Ishikawa (cell line): Measurements from ENCODE around the gene PAPPA.

ENCODE experiments used
- CEBPB ChIP-seq: IDR thresholded peaks from 2 replicates; pipeline ENCODE4 v1.6.1; 2012
- CREB1 ChIP-seq: IDR thresholded peaks from 2 replicates; pipeline ENCODE4 v1.6.1; 2012; ENCODE audit warnings: low read depth
- EGR1 ChIP-seq: IDR thresholded peaks from 2 replicates; pipeline ENCODE4 v1.6.1; 2012
- EP300 ChIP-seq: IDR thresholded peaks from 2 replicates; pipeline ENCODE4 v1.6.1; 2012; ENCODE audit warnings: borderline replicate concordance
- FOXM1 ChIP-seq: IDR thresholded peaks from 2 replicates; pipeline ENCODE4 v1.6.1; 2012; ENCODE audit warnings: low read depth, borderline replicate concordance
- MAX ChIP-seq: IDR thresholded peaks from 2 replicates; pipeline ENCODE4 v1.6.1; 2012
- NFIC ChIP-seq: IDR thresholded peaks from 2 replicates; pipeline ENCODE4 v1.6.1; 2012
- RAD21 ChIP-seq: IDR thresholded peaks from 2 replicates; pipeline ENCODE4 v1.6.1; 2012; ENCODE audit warnings: low read depth
- REST ChIP-seq: IDR thresholded peaks from 2 replicates; pipeline ENCODE4 v1.6.1; 2012; ENCODE audit warnings: low read depth, mild to moderate bottlenecking
- TAF1 ChIP-seq: IDR thresholded peaks from 2 replicates; pipeline ENCODE4 v1.6.1; 2012; ENCODE audit warnings: low read depth, mild to moderate bottlenecking
- TCF12 ChIP-seq: IDR thresholded peaks from 2 replicates; pipeline ENCODE4 v1.6.1; 2012; ENCODE audit warnings: low read depth
- TEAD4 ChIP-seq: IDR thresholded peaks from 2 replicates; pipeline ENCODE4 v1.6.1; 2012
- YY1 ChIP-seq: IDR thresholded peaks from 2 replicates; pipeline ENCODE4 v1.6.1; 2012; ENCODE audit warnings: low read depth
- ZBTB7A ChIP-seq: IDR thresholded peaks from 2 replicates; pipeline ENCODE4 v1.6.1; 2012; ENCODE audit warnings: low read depth
- TF ChIP-seq, protein P1 (sequence below): IDR thresholded peaks from 2 replicates; pipeline ENCODE4 v1.6.1; 2012

PAPPA gene

GRCh38 chr9:116436121-116436520, 282.5 kb downstream of the PAPPA start:
- no peak for TF ChIP-seq CREB1

DNA sequence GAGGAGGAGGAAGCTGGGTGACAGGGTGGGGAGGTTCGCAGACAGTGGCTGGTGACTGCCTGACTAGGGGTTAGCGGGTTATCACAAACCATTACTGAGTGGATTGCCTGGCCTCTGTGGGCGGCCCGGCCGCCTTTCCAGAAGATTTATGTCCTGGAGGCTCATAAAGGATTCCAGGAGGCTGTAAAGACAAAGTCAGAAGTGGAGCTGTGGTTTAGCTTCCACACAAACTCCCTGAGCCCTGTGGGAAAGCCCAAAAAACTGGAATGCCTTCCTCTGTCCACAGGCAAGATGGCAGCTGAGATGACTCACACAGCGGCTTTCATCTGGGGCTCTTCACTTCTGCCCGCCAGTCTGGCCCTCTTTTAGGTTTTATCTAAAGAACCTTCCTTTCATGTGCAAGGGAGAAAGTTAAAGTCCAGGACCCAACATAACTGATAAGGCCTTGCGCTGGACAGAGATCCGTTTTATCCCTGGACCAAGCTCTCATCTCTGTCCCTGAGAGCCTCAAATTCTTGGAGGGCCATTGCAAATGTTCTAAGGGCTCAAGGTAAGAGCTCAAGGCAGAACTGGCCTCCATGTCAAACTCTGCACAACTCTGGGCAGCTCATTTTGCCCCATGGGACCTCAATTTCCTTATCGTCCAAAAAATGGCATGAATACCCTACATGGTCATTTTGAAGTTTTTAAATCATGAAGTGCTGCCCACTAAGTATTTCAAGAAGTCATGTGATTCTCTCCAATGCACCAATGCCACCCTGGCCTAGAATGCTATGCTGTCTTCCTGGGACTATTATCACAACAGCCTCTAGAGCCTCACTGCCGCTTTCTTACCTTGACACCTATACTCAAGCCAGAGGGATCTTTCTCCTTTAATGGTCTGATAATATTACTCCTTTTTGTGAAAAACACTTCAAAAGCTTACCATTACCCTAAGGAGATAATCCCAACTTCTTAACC, 284.1 kb downstream of the PAPPA start:
- TF ChIP-seq REST = no peak
- TF ChIP-seq FOXM1 = no peak
- TF ChIP-seq RAD21 = no peak
- TF ChIP-seq YY1 = no peak
- TF ChIP-seq, protein P1, sequence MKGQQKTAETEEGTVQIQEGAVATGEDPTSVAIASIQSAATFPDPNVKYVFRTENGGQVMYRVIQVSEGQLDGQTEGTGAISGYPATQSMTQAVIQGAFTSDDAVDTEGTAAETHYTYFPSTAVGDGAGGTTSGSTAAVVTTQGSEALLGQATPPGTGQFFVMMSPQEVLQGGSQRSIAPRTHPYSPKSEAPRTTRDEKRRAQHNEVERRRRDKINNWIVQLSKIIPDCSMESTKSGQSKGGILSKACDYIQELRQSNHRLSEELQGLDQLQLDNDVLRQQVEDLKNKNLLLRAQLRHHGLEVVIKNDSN = no peak
- no peak for TF ChIP-seq EGR1
- no peak for TF ChIP-seq TAF1
- no peak for TF ChIP-seq ZBTB7A
- no peak for TF ChIP-seq CEBPB

DNA sequence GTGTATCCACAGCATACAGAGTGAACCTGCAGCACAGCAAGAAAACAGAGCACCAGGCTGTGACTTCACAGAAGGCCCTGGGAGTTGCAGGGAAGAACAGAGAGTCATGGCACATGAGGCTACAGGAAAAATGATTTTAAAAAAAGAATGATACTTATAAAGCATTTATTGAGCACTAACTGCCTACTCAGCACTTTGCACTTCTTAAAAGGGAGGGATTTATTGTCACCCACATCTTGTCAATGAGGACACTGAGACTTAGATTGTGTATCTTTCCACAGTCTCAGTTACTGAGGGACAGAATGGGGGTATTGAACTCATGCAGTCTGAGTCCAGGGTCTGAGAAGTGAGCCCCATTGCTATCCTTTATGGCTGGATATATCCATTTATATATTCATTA, 288.9 kb downstream of the PAPPA start:
- TF ChIP-seq REST (no peak), CREB1 (no peak), TEAD4 (no peak), CEBPB (no peak), NFIC (no peak), EP300 (no peak), MAX (no peak), TAF1 (no peak), YY1 (no peak), ZBTB7A (no peak), TCF12 (no peak)
- TF ChIP-seq, protein P1 = no peak

- no peak for TF ChIP-seq RAD21
- TF ChIP-seq FOXM1 = no peak
- TF ChIP-seq REST = no peak
- no peak for TF ChIP-seq EGR1
- TF ChIP-seq TCF12 = no peak
- TF ChIP-seq CEBPB = no peak
- TF ChIP-seq, protein P1 = no peak
- TF ChIP-seq CREB1 = no peak
- TF ChIP-seq YY1 = no peak
- no peak for TF ChIP-seq ZBTB7A
- TF ChIP-seq EP300 = no peak
These were observed 294.3 kb downstream of the PAPPA start for GRCh38 chr9:116447934-116448333.

- no peak for TF ChIP-seq TCF12
- no peak for TF ChIP-seq TAF1
- TF ChIP-seq TEAD4 = no peak
- no peak for TF ChIP-seq EGR1
- TF ChIP-seq YY1 = no peak
- TF ChIP-seq EP300 = no peak
- no peak for TF ChIP-seq REST
- no peak for TF ChIP-seq ZBTB7A
These were observed 294.8 kb downstream of the PAPPA start for GRCh38 chr9:116448431-116448830.
